Endothelial cell of umbilical vein (primary cell): ENCODE results near the gene SAA4. TPM values are rescaled to one million over a fixed set of nuclear protein-coding genes. Genes with fewer than 3 reads are reported as not detected.
"Not testable (repeated sequence)": the region's sequence is repeated elsewhere in the genome, so short reads cannot be mapped to it uniquely, and the experiment has no call there.

Source experiments
- BruUV-seq: library from RNA; stranded (reverse); fragments of 400-500 nt; replicated peaks from 2 replicates; lab custom pipeline; 2021; lab: Mats Ljungman, UMichigan
- CTCF ChIA-PET: fragments of 300-600, 350-600 bp; sonication (Branson Sonifier 250); formaldehyde crosslinking; loops from one replicate; lab custom pipeline; 2021; ENCODE audit warnings: antibody characterized with exemption, inconsistent platforms; lab: Charles Lee
- POLR2A ChIA-PET: fragments of 300-600, 350-600 bp; sonication (Branson Sonifier 250); formaldehyde crosslinking; loops from one replicate; lab custom pipeline; 2021; ENCODE audit warnings: antibody characterized with exemption, inconsistent platforms; lab: Charles Lee
- DNase-seq: peaks from one replicate; pipeline ENCODE4 v3.0.0-alpha.2; 2011; ENCODE audit warnings: low read depth, low spot score
- FAIRE-seq: peaks from 2 replicates; lab custom pipeline; 2011; peaks lifted over from hg19 to GRCh38; lab: Jason Lieb, UNC
- H2AFZ ChIP-seq: 2 replicates; pipeline ENCODE4 v1.6.0; 2012; ENCODE audit warnings: low read depth, low read length, control low read depth, inconsistent platforms
- H3K27ac ChIP-seq: 2 replicates; pipeline ENCODE4 v1.5.1; 2011; ENCODE audit warnings: low read depth, mild to moderate bottlenecking, control low read depth, low read length, moderate library complexity; ENCODE audit not compliant: insufficient read depth
- H3K27me3 ChIP-seq, 2 experiments: 2 replicates each; pipeline versions ENCODE4 v1.6.0 to v1.6.1; 2011; ENCODE audit warnings: low read length in 2 of 2, mixed read lengths in 1 of 2; ENCODE audit not compliant: control insufficient read depth in 2 of 2, insufficient read depth in 2 of 2
- H3K36me3 ChIP-seq, 2 experiments: 2 replicates in 1 of 2; 3 replicates in 1 of 2; pipeline ENCODE4 v1.5.1; 2011; ENCODE audit warnings: low read length in 2 of 2, mild to moderate bottlenecking in 1 of 2, moderate library complexity in 1 of 2; ENCODE audit not compliant: control insufficient read depth in 2 of 2, insufficient read depth in 2 of 2; ENCODE audit errors: extremely low read depth in 1 of 2
- H3K4me1 ChIP-seq: 3 replicates; pipeline ENCODE4 v1.5.1; 2011; ENCODE audit warnings: mild to moderate bottlenecking, low read length; ENCODE audit not compliant: control insufficient read depth, insufficient read depth; ENCODE audit errors: extremely low read depth
- H3K4me2 ChIP-seq: 2 replicates; pipeline ENCODE4 v1.6.1; 2011; ENCODE audit warnings: low read length, control low read depth, mixed read lengths; ENCODE audit not compliant: insufficient read depth
- H3K4me3 ChIP-seq, 3 experiments: fragments of 200-600 bp in 1 of 3; sonication (generic), shearing (Covaris generic) in 1 of 3; replicated peaks in 1 of 3; 2 replicates each; pipeline ENCODE4 v1.5.1; 2011 to 2016; ENCODE audit warnings: control low read depth in 3 of 3, low read length in 3 of 3, mild to moderate bottlenecking in 2 of 3, inconsistent platforms in 1 of 3, low read depth in 1 of 3, moderate library complexity in 1 of 3; ENCODE audit not compliant: insufficient read depth in 1 of 3
- H3K79me2 ChIP-seq: 2 replicates; pipeline ENCODE4 v1.6.0; 2012; ENCODE audit warnings: low read length, inconsistent platforms; ENCODE audit not compliant: control insufficient read depth, insufficient read depth
- H3K9ac ChIP-seq: replicated peaks from 2 replicates; pipeline ENCODE3; 2011; ENCODE audit warnings: low read length, control low read depth; ENCODE audit not compliant: insufficient read depth; ENCODE audit errors: extremely low read depth
- H3K9me1 ChIP-seq: replicated peaks from 3 replicates; pipeline ENCODE4 v1.6.0; 2011; ENCODE audit warnings: mild to moderate bottlenecking, low read length; ENCODE audit not compliant: control insufficient read depth, insufficient read depth; ENCODE audit errors: extremely low read depth
- H3K9me3 ChIP-seq: replicated peaks from 2 replicates; pipeline ENCODE4 v1.5.1; 2012; ENCODE audit warnings: low read length, inconsistent platforms; ENCODE audit not compliant: control insufficient read depth, insufficient read depth
- H4K20me1 ChIP-seq: replicated peaks from 2 replicates; pipeline ENCODE3; 2011; ENCODE audit warnings: mild to moderate bottlenecking, low read length; ENCODE audit not compliant: control insufficient read depth, insufficient read depth; ENCODE audit errors: extremely low read depth
- EZH2 ChIP-seq: IDR thresholded peaks from 2 replicates; pipeline ENCODE4 v1.6.1; 2012; ENCODE audit warnings: borderline replicate concordance, low read depth, mild to moderate bottlenecking, moderate library complexity, low read length, inconsistent platforms; ENCODE audit not compliant: severe bottlenecking
- FOS ChIP-seq: IDR thresholded peaks from 2 replicates; pipeline ENCODE4 v1.6.1; 2011; ENCODE audit warnings: mild to moderate bottlenecking, low read length, moderate library complexity, borderline replicate concordance; ENCODE audit not compliant: insufficient read depth
- GATA2 ChIP-seq: IDR thresholded peaks from 2 replicates; pipeline ENCODE4 v1.7.0; 2011; ENCODE audit warnings: low read depth, mild to moderate bottlenecking, moderate library complexity, mixed read lengths, low read length; ENCODE audit not compliant: insufficient read length, insufficient read depth
- JUN ChIP-seq: IDR thresholded peaks from 2 replicates; pipeline ENCODE4 v1.6.1; 2011; ENCODE audit warnings: borderline replicate concordance, low read depth; ENCODE audit not compliant: insufficient read length, insufficient read depth
- MYC ChIP-seq: IDR thresholded peaks from one replicate; pipeline ENCODE4 v1.6.1; 2011; ENCODE audit warnings: mild to moderate bottlenecking, low read depth, low read length
- POLR2A ChIP-seq: IDR thresholded peaks from 2 replicates; pipeline ENCODE4 v1.6.1; 2012; ENCODE audit warnings: low read depth, mild to moderate bottlenecking, control low read depth, low read length
- POLR2AphosphoS5 ChIP-seq: IDR thresholded peaks from 2 replicates; pipeline ENCODE4 v1.6.1; 2012; ENCODE audit warnings: low read depth, mild to moderate bottlenecking, control low read depth, low read length, moderate library complexity; ENCODE audit not compliant: insufficient read depth
- dilution Hi-C: fragments of 300-500 bp; cut with MboI; formaldehyde crosslinking; loops from one replicate; pipeline ENCODE4 v1.15.0; 2019; ENCODE audit warnings: low sequenced_read_pairs; ENCODE audit not compliant: extremely low pct_ligation_motif_present
- intact Hi-C: fragments of 100-400 bp; cut with micrococcal nuclease; formaldehyde crosslinking; loops from one replicate; pipeline ENCODE4 v1.10.0; 2022
- polyA plus RNA-seq, 4 experiments: library from polyadenylated mRNA; depleted of rRNA in 3 of 4; stranded (reverse) in 3 of 4; unstranded in 1 of 4; fragments of >200 nt; gene quantifications; 2 replicates each; pipeline versions ENCODE4 v1.2.1 to v1.2.3, GENCODE V29; 2011 to 2012; ENCODE audit warnings: missing spikeins in 1 of 4
- total RNA-seq: library from RNA; stranded (reverse); gene quantifications from 2 replicates; pipeline ENCODE4 v1.2.3, GENCODE V29; 2021
- TF ChIP-seq, protein P1 (sequence below): IDR thresholded peaks from 2 replicates; pipeline ENCODE4 v1.6.1; 2011; ENCODE audit not compliant: insufficient read depth, insufficient read length
- TF ChIP-seq, protein P2 (sequence below), 2 donors: IDR thresholded peaks; 1 replicate in 1 of 2; 2 replicates in 1 of 2; pipeline ENCODE4 v1.5.1; 2011; ENCODE audit warnings: low read length in 2 of 2, mild to moderate bottlenecking in 2 of 2, moderate library complexity in 2 of 2, control low read depth in 1 of 2, inconsistent platforms in 1 of 2, low read depth in 1 of 2; ENCODE audit not compliant: insufficient read depth in 1 of 2; ENCODE audit errors: extremely low read depth in 1 of 2

The SAA4 gene
- total and polyA plus RNA-seq, 2 donors (not counting 3 experiments of a cell fraction or from before 2014, with no cell fraction given) = not detected

DNA sequence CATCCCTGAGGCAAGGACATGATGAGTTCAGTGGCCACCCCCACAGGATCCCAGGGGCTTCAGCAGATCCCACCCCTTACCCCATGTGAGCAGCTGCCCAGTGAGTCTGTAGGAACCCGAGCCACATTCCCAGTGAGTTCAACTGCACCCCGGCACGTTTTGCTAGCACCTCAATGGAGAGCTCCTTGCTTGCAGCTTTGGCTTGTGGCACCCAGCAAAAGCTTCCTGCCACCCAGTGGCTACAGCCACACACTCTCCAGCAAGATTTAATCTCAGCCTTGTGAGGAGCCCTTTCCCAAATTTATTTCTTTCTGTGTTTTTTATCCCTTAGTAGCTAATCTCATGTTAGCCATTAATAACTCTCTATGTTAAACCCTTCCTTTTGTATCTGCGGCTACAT is 33.5 kb upstream of the SAA4 start:
- no peaks in the 10 kb centered on the region for H3K79me2 ChIP-seq
- no peak overlapping the region for H3K9ac ChIP-seq
- H3K4me1 ChIP-seq = no peaks in the 10 kb centered on the region
- no peak overlapping the region for H2AFZ ChIP-seq
- ChIA-PET CTCF (interaction anchor here (0.8 kb wide), 1 partner anchor 27 kb away, joined by 4 read pairs; no protein-coding TSS in a partner anchor), POLR2A (no interaction called here)
- DNase-seq (no peak), FAIRE-seq (no peak)
- no peaks in the 10 kb centered on the region for H3K36me3 ChIP-seq
- H3K9me1 ChIP-seq = no peaks in the 10 kb centered on the region
- intact Hi-C loops (no loop called here), dilution Hi-C loops (no loop called here)
- no peak overlapping the region for H3K27ac ChIP-seq
- TF ChIP-seq, protein P1, sequence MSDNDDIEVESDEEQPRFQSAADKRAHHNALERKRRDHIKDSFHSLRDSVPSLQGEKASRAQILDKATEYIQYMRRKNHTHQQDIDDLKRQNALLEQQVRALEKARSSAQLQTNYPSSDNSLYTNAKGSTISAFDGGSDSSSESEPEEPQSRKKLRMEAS = no peak
- no peak for TF ChIP-seq GATA2
- TF ChIP-seq JUN = no peak
- no peak for TF ChIP-seq POLR2A
- TF ChIP-seq MYC = no peak
- TF ChIP-seq, protein P2, sequence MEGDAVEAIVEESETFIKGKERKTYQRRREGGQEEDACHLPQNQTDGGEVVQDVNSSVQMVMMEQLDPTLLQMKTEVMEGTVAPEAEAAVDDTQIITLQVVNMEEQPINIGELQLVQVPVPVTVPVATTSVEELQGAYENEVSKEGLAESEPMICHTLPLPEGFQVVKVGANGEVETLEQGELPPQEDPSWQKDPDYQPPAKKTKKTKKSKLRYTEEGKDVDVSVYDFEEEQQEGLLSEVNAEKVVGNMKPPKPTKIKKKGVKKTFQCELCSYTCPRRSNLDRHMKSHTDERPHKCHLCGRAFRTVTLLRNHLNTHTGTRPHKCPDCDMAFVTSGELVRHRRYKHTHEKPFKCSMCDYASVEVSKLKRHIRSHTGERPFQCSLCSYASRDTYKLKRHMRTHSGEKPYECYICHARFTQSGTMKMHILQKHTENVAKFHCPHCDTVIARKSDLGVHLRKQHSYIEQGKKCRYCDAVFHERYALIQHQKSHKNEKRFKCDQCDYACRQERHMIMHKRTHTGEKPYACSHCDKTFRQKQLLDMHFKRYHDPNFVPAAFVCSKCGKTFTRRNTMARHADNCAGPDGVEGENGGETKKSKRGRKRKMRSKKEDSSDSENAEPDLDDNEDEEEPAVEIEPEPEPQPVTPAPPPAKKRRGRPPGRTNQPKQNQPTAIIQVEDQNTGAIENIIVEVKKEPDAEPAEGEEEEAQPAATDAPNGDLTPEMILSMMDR (IDR thresholded peaks at IDR 0.05; ENCODE audit: extremely low read depth in 1 of 2, insufficient read depth in 1 of 2, low read depth in 1 of 2, low read length in 2 of 2) = no peak
- no peak for TF ChIP-seq FOS
- TF ChIP-seq POLR2AphosphoS5 = no peak
- no peak for TF ChIP-seq EZH2
- H3K4me3 ChIP-seq = no peak overlapping the region
- H3K4me2 ChIP-seq = no peak overlapping the region
- H4K20me1 ChIP-seq = no peaks in the 10 kb centered on the region
- H3K27me3 ChIP-seq = no peaks in the 10 kb centered on the region
- BruUV-seq = no TSS peak
- H3K9me3 ChIP-seq = no peaks in the 10 kb centered on the region

DNA sequence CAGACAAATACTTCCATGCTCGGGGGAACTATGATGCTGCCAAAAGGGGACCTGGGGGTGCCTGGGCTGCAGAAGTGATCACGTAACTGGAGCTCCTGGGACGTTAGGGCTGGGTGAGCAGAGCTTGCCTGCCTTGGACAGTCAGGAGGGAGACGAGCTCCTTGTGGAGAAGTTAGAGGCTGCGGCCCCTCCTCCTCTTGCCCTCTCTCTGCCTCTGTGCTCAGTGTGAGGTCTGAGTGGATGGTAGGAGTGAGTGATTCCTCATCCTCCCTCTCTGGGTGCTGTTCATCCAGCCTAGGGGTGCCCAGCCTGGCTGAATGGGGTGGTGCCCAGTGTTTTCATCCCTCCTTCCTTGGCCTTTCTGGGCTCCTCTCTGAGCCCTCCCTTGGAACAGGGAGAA is 32.6 kb upstream of the SAA4 start:
- CTCF ChIA-PET, H3K4me2 ChIP-seq: not testable (repeated sequence)

More for the DNA sequence above, 32.6 kb upstream of the SAA4 start:
- H3K4me1 ChIP-seq, DNase-seq, H3K27ac ChIP-seq, H3K9ac ChIP-seq, H3K27me3 ChIP-seq, H4K20me1 ChIP-seq, intact Hi-C loops, H2AFZ ChIP-seq, H3K9me3 ChIP-seq, H3K36me3 ChIP-seq, BruUV-seq, H3K4me3 ChIP-seq, POLR2A ChIA-PET, FAIRE-seq, H3K79me2 ChIP-seq, H3K9me1 ChIP-seq, dilution Hi-C loops: not testable (repeated sequence)
